GM21786 (cell line): Measurements from ENCODE around the gene ELP4.
A peak's percentile ranks its signal among the peaks of the same experiment; 100 is the strongest.
"Not testable (repeated sequence)": the region's sequence is repeated elsewhere in the genome, so short reads cannot be mapped to it uniquely, and the experiment has no call there.

Experiments used
- ATAC-seq: cut with Tn5 transposase; IDR thresholded peaks from one replicate; pipeline ENCODE4 v1.9.1; 2021; ENCODE audit not compliant: unreplicated experiment

The ELP4 gene

GRCh38 chr11:31697049-31697448, 187.5 kb downstream of the ELP4 start:
- ATAC-seq = peak; percentile 96

GRCh38 chr11:31699066-31699465, 189.5 kb downstream of the ELP4 start:
- ATAC-seq = no peak

DNA sequence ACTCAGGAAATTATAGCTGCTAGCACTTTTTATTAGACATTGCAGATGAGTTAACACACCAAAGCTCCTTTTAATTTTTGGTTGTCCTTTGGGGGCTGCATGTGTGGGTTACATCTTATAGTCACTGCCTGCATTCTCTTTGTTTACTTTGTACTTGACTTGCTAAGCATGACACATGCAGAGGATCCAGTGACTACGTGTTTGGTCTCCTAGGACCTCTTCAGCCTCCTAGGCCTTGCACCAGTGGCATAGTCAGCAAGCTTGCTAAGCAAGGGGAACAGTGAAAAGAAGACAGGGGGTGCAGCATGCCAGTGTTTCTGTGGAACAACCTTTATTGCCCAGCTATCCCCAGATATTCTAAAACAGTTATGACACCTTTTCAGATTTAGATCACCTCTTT, 193.4 kb downstream of the ELP4 start:
- no peak for ATAC-seq

DNA sequence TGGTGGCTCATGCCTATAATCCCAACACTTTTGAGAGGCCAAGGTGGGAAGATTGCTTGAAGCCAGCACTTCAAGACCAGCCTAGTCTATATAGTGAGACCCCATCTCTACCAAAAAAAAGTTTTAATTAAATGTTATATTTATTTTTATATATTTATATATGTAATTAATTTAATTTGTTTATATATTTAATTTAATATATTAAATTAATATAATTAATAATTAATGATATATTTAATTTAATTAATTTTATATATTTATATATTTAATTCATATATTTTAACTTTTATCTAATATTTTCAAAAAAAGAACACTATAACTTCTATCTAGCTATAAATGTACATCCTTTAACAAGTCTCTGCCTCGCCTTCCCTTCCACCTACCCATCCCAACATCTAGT, 196.8 kb downstream of the ELP4 start:
- ATAC-seq = no peak

GRCh38 chr11:31711137-31711536, 201.6 kb downstream of the ELP4 start:
- no peak for ATAC-seq

- no peak for ATAC-seq
Measured at GRCh38 chr11:31712851-31713250, 203.3 kb downstream of the ELP4 start.

DNA sequence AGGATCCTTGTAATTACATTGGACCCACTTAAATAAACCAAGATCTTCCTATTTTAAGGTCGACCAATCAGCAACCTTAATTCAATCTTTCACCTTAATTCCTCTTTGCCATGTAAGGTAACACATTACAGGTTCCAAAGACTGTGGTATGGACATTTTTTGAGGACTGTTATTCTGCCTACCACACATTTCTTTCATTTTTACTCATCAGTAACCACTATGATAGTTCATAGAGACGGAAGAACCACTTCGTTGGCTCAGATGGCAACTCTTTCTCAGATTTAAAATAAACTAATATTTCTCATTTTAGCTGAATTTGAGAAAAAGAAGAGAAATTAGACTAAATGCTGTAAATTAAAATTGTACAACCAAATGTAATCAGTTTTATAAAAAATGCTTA, 205.3 kb downstream of the ELP4 start:
- ATAC-seq = peak; percentile 75

DNA sequence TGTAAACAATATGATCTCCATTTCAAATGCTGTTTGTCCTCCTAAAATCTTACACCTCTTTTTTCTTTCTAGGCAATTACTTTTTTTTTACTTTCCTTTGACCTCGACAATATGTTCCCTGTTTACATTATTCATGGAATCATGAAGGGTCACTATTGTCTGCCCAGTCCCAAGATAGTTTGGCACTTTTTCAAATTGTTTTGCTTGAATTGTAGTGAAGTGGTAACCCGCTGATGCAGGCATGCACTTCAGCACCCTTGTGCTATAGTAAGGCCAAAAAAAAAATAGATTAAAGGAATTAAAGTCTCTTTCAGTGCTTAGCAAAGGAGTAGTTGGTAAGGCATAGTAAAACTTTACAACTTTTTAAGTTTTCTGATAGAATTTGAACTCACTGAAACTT, 210.7 kb downstream of the ELP4 start:
- no peak for ATAC-seq

DNA sequence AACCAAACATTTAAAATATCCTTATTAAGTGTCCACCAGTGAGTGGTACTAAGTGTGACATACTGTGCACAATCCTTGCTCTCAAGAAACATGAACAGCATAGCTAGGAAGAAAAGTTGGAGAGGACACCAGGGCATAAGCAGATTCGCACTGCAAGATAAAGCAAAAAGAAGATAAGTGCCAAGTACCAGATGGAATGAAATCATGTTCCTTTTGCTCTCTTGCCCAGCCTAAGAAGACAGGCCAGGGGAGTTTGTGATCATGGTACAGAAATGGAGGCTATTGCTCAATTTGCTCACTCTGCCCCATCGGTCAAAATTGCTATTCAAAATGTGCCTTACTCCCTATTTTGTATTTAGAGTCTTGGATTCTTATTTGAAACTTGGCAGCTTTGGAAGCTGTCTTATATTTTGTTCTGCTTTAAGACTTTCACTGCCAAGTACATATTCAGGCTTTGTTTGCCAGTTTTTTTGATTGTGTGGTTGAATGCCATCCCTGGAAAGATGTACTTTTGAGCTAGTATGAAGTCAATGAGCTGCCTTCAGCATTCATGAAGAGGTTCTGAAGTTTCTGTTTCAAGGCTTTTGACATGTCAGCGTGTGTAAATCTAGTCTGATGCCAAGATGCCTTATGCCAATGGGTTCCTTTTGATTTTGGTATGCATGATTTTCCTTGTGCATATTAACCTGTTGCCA, 211.3 kb downstream of the ELP4 start:
- ATAC-seq = no peak

- ATAC-seq = no peak
Measured at GRCh38 chr11:31722754-31723153, 213.2 kb downstream of the ELP4 start.

DNA sequence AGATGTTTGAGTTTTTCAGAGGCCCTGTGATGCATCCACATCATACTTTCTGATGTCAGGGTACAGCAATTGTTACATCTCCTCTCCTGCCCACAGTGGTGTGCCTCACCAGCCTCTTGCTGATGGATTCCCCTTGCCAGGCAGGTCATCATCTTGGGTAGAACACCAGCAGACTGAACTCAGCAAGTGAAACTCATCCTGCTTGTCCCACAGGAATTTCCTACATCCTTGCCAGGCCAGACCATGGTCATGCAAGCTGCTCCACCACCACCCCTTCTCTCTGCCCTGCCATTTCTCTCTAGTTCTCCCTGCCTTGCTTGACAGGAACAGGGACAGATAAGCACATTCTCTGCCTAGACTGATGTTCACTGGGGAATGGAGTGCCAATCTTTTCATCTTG, 215.6 kb downstream of the ELP4 start:
- ATAC-seq = no peak

DNA sequence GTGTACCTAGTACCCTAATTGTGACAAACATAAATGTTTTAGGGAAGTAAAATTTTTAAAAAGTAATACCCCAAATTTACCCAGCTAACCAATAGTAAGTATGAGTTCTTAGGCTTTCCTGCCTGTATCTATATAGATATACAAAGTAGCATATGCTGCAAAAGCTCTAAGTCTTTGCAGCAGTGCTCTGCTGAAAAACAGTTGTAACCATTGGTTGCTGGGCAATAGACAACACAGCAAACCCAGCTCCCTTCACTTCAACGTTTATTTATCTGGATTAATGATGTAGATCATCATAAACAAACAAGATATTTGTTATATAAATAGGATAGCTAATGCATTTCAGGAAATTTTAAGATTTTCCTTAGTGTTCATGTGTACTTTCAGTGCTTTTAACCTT, 218.9 kb downstream of the ELP4 start:
- no peak for ATAC-seq

DNA sequence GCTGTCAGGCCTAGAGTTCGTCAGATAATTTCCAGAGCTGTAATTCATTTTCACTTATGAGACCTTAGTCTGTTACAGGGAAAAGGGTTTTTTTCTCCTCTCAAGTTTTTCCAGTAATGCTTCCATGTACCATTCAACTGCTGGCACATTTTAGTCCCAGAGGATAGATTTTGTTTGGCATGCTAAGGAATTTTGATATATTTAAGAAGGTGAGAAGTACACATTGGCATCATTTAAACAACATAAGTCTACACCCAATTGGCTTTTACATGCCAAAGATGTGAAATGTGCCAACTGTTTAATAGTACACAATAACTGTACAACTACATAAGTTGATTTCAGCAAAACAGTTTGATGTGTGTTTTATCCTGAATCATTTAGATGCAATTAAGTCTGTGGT, 230.6 kb downstream of the ELP4 start:
- no peak for ATAC-seq

DNA sequence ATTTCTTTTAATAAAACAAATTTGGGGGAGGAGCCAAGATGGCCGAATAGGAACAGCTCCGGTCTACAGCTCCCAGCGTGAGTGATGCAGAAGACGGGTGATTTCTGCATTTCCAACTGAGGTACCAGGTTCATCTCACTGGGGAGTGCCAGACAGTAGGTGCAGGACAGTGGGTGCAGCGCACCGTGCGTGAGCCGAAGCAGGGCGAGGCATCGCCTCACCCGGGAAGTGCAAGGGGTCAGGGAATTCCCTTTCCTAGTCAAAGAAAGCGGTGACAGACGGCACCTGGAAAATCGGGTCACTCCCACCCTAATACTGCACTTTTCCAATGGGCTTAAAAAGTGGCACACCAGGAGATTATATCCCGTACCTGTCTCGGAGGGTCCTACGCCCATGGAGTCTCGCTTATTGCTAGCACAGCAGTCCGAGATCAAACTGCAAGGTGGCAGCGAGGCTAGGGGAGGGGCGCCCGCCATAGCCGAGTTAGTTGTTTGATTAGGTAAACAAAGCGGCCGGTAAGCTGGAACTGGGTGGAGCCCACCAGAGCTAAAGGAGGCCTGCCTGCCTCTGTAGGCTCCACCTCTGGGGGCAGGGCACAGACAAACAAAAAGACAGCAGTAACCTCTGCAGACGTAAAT, 231.3 kb downstream of the ELP4 start:
- ATAC-seq = not testable (repeated sequence)

DNA sequence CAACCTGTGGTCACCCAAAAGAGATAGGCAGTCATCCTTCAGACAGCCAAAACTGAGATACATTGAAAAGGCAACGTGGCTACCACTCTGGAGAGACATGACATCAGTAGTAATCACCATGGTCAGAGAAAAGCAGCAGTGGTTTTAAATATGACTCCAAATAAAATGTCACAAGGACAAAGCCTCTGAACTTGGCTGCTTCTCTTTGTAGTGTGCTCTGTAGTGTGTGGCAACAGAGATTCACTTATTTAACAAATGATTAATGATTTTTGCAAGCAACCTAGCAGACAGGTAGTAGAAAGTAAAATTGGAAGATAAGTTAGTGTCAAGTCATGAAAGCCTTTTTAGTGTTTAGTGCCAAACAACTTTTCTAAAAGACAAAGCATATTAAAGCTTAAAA, 238.0 kb downstream of the ELP4 start:
- ATAC-seq = no peak

DNA sequence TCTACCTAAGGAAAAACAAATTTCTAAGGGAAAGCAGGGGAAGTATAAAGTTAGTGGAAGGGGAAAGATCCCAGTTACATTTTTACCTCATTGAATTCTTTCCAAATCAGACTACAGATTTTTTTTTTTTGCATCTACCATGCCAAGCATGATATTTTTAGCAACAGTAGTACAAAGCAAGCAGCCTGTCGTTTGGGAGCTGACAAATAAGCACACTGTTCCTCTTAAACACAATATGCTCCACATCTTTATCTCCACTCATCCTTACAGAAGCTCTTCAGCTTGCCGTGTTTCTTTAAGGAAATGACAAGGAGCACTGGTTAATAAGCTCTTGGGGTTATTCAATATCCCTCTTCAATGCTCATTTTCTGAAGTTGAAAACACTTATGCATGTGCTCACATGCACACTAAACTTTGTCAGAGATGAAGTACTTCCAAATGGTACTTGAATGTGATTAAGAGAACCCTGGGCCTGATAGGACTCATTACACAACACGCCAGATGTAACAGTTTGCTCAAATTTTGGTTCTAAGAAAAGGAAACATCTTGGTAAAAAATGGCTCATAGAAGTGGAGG, 247.8 kb downstream of the ELP4 start:
- no peak for ATAC-seq

GRCh38 chr11:31761636-31762035, 252.1 kb downstream of the ELP4 start:
- no peak for ATAC-seq

DNA sequence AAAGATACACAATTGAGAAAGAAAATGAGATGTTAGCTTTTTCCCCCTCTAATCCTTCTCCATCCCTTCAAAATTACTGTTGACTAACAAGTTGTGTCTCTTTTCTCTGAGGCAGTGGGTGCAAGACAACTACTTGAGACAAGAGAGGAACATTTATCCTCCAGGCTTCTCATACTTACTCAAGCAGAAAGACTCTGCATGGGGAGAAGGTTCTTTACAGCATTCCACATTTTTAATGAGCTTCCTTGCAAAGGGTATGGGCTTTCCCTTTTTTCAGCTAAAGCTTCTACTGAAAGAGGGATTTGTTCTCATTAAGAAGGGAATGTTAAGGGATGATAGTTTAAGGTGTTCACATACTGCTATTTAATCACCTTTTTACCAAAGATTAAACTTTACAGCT, 253.7 kb downstream of the ELP4 start:
- no peak for ATAC-seq

DNA sequence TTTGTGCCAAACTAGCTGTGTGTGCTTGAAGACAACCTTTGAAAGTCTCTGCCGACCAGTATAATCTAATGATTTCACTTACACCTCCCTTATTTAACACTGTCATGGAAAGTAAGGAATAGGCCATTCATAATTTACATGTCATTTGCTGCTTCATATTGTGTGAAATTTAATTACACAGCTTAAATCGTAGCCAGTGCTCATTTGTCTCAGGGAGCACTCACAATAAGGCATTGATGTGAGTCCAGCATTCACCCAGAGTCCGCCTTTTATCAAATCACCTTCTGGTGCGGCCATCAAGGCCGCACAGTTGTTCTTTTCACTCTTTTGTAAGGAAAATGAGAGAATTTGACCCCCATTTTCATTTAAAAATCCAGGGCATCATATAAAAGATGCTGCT, 254.7 kb downstream of the ELP4 start:
- no peak for ATAC-seq

DNA sequence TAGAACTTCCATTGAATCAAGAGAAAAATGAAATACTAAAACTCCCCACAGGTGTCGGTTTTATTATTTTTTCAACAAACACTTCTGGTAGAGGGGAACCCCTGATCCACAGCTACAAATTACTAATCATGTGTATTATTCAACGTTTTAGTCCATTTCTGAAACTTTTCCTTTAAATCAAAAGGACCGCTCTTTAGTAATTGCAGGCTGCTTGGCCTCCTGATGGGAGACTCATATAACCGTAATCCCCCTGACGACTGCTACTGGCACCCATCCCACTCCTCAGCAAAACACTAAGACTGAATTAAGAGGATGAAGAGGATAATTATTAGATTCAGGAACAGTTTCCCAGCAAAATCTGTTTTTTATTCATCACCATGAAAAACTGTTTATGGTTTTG, 255.2 kb downstream of the ELP4 start:
- no peak for ATAC-seq

DNA sequence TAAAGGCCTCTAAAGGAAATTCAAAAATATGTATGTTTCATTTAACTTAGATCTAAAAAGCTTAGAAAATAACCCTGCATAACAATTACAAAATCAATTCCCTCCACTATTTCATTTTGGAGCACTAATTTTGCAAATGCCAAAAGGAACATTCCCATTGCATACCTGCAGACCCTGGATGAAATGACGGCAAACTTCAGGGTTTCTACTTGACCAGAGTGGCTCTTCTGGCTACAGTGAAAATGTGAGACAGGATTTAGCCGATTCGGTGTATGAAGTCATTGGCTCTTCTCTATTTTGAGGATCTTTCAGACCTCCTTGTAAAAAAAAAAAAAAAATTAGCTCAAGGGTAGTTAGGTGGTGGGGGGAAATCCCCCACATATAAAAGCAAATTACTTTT, 257.5 kb downstream of the ELP4 start:
- ATAC-seq = no peak

DNA sequence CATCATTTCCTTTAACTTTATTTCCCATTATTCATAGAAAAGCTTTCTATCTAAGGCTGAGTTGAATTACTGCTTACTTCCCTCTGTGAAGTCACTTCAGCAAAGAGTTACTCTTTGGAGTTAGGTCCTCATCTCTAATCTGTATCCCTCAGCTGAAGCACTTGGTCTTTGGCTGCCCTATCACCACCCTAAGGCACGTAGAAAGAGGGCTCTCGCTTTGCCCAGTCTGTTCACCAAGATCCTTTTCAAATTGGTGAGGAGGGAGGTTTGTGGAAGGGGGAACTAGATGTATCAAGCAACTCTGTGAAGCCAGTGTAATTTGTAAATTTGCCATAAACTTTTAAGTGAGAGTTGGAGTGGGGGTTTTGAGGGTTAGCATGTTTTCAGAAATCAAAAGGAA, 258.1 kb downstream of the ELP4 start:
- ATAC-seq = no peak
